NCI-H128 (cell line): ENCODE data around the gene SERPINB6.
"Not testable (repeated sequence)": the region's sequence is repeated elsewhere in the genome, so short reads cannot be mapped to it uniquely, and the experiment has no call there.

Experiments used
- DNase-seq: peaks from one replicate; lab custom pipeline; 2025; ENCODE audit not compliant: unreplicated experiment; lab: John Stamatoyannopoulos, UW

Gene SERPINB6

GRCh38 chr6:2958776-2959175, 12.6 kb downstream of the SERPINB6 start:
- DNase-seq: no peak

GRCh38 chr6:2958331-2958711, 13.0 kb downstream of the SERPINB6 start:
- DNase-seq: no peak

GRCh38 chr6:2957696-2958330, 13.6 kb downstream of the SERPINB6 start:
- no peak for DNase-seq

GRCh38 chr6:2956930-2957685, 14.3 kb downstream of the SERPINB6 start:
- no peak for DNase-seq

- DNase-seq: no peak
Measured at GRCh38 chr6:2953098-2953497, 18.3 kb downstream of the SERPINB6 start.

GRCh38 chr6:2952557-2953095, 18.7 kb downstream of the SERPINB6 start:
- no peak for DNase-seq

GRCh38 chr6:2951728-2952127, 19.6 kb downstream of the SERPINB6 start:
- DNase-seq: no peak

- no peak for DNase-seq
Measured at GRCh38 chr6:2950713-2951112, 20.7 kb downstream of the SERPINB6 start.

- no peak for DNase-seq
Measured at GRCh38 chr6:2949536-2950083, 21.8 kb downstream of the SERPINB6 start.

GRCh38 chr6:2949121-2949520, 22.2 kb downstream of the SERPINB6 start:
- no peak for DNase-seq

GRCh38 chr6:2948228-2949025, 22.9 kb downstream of the SERPINB6 start:
- DNase-seq: no peak

GRCh38 chr6:2947445-2947844, 23.9 kb downstream of the SERPINB6 start:
- no peak for DNase-seq

GRCh38 chr6:2945153-2945452, 26.3 kb downstream of the SERPINB6 start:
- no peak for DNase-seq

- no peak for DNase-seq
Measured at GRCh38 chr6:2944405-2945152, 26.8 kb downstream of the SERPINB6 start.

- no peak for DNase-seq
Measured at GRCh38 chr6:2943564-2943955, 27.8 kb downstream of the SERPINB6 start.

- DNase-seq: no peak
Measured at GRCh38 chr6:2942914-2943563, 28.3 kb downstream of the SERPINB6 start.

GRCh38 chr6:2942116-2942515, 29.3 kb downstream of the SERPINB6 start:
- not testable (repeated sequence) for DNase-seq

GRCh38 chr6:2940851-2941250, 30.5 kb downstream of the SERPINB6 start:
- no peak for DNase-seq

- no peak for DNase-seq
Measured at GRCh38 chr6:2940010-2940850, 31.1 kb downstream of the SERPINB6 start.
